ENCODE measurements around the gene CPM.
A peak's percentile ranks its signal among the peaks of the same experiment; 100 is the strongest.

The CPM gene

DNA sequence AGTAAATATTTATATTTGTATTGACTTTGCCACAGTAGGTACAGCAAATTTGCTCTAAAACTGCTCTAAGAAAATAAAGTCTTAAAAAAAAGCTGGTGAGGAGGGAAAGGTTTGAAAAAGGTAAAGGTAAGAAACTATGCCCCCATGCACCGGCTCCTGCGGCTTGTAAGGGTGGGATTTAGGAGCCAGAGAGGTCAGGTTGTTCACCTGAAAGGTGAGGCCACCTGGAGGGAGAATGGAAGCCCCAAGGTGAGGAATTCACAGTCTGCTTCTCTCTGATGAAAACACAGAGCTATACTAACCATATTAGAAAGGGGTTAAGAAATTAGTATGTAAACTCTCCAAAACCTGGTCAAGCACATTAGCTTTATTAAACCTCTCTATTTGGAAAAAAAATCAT, 31.8 kb downstream of the CPM start (continued):
- TF ChIP-seq, protein P1, sequence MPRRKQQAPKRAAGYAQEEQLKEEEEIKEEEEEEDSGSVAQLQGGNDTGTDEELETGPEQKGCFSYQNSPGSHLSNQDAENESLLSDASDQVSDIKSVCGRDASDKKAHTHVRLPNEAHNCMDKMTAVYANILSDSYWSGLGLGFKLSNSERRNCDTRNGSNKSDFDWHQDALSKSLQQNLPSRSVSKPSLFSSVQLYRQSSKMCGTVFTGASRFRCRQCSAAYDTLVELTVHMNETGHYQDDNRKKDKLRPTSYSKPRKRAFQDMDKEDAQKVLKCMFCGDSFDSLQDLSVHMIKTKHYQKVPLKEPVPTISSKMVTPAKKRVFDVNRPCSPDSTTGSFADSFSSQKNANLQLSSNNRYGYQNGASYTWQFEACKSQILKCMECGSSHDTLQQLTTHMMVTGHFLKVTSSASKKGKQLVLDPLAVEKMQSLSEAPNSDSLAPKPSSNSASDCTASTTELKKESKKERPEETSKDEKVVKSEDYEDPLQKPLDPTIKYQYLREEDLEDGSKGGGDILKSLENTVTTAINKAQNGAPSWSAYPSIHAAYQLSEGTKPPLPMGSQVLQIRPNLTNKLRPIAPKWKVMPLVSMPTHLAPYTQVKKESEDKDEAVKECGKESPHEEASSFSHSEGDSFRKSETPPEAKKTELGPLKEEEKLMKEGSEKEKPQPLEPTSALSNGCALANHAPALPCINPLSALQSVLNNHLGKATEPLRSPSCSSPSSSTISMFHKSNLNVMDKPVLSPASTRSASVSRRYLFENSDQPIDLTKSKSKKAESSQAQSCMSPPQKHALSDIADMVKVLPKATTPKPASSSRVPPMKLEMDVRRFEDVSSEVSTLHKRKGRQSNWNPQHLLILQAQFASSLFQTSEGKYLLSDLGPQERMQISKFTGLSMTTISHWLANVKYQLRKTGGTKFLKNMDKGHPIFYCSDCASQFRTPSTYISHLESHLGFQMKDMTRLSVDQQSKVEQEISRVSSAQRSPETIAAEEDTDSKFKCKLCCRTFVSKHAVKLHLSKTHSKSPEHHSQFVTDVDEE (CRISPR knock-in tag; IDR thresholded peaks at IDR 0.05), result no peak
- TF ChIP-seq OSR1 (CRISPR knock-in tag; IDR thresholded peaks at IDR 0.05) (no peak), ZFP3 (CRISPR knock-in tag; IDR thresholded peaks at IDR 0.05) (no peak), CSDC2 (CRISPR knock-in tag; IDR thresholded peaks at IDR 0.05) (no peak), ISL1 (CRISPR knock-in tag; IDR thresholded peaks at IDR 0.05) (no peak)
- TF ChIP-seq, protein P2, sequence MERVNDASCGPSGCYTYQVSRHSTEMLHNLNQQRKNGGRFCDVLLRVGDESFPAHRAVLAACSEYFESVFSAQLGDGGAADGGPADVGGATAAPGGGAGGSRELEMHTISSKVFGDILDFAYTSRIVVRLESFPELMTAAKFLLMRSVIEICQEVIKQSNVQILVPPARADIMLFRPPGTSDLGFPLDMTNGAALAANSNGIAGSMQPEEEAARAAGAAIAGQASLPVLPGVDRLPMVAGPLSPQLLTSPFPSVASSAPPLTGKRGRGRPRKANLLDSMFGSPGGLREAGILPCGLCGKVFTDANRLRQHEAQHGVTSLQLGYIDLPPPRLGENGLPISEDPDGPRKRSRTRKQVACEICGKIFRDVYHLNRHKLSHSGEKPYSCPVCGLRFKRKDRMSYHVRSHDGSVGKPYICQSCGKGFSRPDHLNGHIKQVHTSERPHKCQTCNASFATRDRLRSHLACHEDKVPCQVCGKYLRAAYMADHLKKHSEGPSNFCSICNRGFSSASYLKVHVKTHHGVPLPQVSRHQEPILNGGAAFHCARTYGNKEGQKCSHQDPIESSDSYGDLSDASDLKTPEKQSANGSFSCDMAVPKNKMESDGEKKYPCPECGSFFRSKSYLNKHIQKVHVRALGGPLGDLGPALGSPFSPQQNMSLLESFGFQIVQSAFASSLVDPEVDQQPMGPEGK (CRISPR knock-in tag; IDR thresholded peaks at IDR 0.05; ENCODE audit: borderline replicate concordance), result no peak

DNA sequence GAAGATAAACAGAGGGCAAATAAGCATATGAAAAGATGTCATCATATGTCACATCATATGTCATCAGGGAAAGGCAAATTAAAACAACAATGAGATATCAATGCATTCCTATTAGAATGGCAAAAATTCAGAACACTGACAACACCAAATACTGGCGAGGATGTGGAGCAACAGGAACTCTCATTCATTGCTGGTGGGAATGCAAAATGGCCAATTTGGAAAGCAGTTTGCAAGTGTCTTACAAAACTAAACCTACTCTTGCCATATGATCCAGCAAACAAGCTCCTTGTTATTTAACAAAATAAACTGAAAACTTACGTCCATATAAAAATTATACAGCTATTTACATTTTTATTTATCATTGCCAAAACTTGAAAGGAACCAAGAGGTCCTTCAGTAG, 32.7 kb downstream of the CPM start:
- no peak for ATAC-seq
- TF ChIP-seq GLIS3 (CRISPR knock-in tag; IDR thresholded peaks at IDR 0.05) (no peak), ISL1 (CRISPR knock-in tag; IDR thresholded peaks at IDR 0.05) (no peak), TOX (CRISPR knock-in tag; IDR thresholded peaks at IDR 0.05; ENCODE audit: borderline replicate concordance) (no peak), ZNF565 (CRISPR knock-in tag; conservative IDR thresholded peaks at IDR 0.05; ENCODE audit: low read depth) (no peak), RARB (CRISPR knock-in tag; IDR thresholded peaks at IDR 0.05) (no peak), ZNF70 (CRISPR knock-in tag; IDR thresholded peaks at IDR 0.05) (no peak), SNAI2 (CRISPR knock-in tag; IDR thresholded peaks at IDR 0.05) (no peak), ZFP3 (CRISPR knock-in tag; IDR thresholded peaks at IDR 0.05) (no peak), PPARA (CRISPR knock-in tag; IDR thresholded peaks at IDR 0.05; ENCODE audit: borderline replicate concordance) (no peak), ZFP30 (CRISPR knock-in tag; IDR thresholded peaks at IDR 0.05) (no peak), ZNF8 (CRISPR knock-in tag; IDR thresholded peaks at IDR 0.05) (no peak), ESRRG (CRISPR knock-in tag; IDR thresholded peaks at IDR 0.05) (no peak)
- TF ChIP-seq, protein P3, sequence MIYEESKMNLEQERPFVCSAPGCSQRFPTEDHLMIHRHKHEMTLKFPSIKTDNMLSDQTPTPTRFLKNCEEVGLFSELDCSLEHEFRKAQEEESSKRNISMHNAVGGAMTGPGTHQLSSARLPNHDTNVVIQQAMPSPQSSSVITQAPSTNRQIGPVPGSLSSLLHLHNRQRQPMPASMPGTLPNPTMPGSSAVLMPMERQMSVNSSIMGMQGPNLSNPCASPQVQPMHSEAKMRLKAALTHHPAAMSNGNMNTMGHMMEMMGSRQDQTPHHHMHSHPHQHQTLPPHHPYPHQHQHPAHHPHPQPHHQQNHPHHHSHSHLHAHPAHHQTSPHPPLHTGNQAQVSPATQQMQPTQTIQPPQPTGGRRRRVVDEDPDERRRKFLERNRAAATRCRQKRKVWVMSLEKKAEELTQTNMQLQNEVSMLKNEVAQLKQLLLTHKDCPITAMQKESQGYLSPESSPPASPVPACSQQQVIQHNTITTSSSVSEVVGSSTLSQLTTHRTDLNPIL (CRISPR knock-in tag; IDR thresholded peaks at IDR 0.05; ENCODE audit: low read depth), result no peak
- TF ChIP-seq, protein P1 (CRISPR knock-in tag; IDR thresholded peaks at IDR 0.05), result no peak
- TF ChIP-seq, protein P4, sequence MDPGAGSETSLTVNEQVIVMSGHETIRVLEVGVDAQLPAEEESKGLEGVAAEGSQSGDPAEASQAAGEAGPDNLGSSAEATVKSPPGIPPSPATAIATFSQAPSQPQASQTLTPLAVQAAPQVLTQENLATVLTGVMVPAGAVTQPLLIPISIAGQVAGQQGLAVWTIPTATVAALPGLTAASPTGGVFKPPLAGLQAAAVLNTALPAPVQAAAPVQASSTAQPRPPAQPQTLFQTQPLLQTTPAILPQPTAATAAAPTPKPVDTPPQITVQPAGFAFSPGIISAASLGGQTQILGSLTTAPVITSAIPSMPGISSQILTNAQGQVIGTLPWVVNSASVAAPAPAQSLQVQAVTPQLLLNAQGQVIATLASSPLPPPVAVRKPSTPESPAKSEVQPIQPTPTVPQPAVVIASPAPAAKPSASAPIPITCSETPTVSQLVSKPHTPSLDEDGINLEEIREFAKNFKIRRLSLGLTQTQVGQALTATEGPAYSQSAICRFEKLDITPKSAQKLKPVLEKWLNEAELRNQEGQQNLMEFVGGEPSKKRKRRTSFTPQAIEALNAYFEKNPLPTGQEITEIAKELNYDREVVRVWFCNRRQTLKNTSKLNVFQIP (CRISPR knock-in tag; IDR thresholded peaks at IDR 0.05; ENCODE audit: borderline replicate concordance, low read depth), result no peak

DNA sequence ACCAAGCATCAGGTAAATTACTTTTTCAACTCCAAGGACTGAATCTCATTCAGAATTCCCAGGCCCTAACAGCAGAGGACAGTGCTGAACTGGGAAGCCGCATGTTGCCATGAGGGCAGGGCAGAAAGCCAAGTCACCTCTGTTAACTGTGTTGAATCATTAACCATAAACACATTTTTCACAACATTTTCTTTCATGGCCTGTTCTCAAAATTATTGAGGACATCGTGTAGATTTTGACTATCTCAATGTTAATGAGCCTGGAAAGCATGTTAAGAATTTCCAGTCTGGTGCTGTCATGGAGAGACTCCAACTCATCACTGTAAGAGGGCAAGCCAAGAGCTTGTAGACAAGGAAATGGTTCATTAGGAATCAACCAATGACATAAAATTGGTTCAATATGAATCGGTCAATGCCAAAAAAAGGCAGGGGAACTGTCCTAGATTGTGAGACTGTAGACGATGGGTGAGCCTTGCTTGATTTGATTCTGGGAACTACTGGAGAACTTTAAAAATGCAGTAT, 33.7 kb downstream of the CPM start:
- TF ChIP-seq CSDC2 (CRISPR knock-in tag; IDR thresholded peaks at IDR 0.05) (no peak), RARB (CRISPR knock-in tag; IDR thresholded peaks at IDR 0.05) (no peak), BACH2 (CRISPR knock-in tag; IDR thresholded peaks at IDR 0.05; ENCODE audit: borderline replicate concordance) (no peak), ZC3H10 (CRISPR knock-in tag; IDR thresholded peaks at IDR 0.05) (no peak), SNAI2 (CRISPR knock-in tag; IDR thresholded peaks at IDR 0.05) (no peak), TOX (CRISPR knock-in tag; IDR thresholded peaks at IDR 0.05; ENCODE audit: borderline replicate concordance) (no peak)
- TF ChIP-seq, protein P4 (CRISPR knock-in tag; IDR thresholded peaks at IDR 0.05; ENCODE audit: borderline replicate concordance, low read depth), result no peak
- TF ChIP-seq, protein P5, sequence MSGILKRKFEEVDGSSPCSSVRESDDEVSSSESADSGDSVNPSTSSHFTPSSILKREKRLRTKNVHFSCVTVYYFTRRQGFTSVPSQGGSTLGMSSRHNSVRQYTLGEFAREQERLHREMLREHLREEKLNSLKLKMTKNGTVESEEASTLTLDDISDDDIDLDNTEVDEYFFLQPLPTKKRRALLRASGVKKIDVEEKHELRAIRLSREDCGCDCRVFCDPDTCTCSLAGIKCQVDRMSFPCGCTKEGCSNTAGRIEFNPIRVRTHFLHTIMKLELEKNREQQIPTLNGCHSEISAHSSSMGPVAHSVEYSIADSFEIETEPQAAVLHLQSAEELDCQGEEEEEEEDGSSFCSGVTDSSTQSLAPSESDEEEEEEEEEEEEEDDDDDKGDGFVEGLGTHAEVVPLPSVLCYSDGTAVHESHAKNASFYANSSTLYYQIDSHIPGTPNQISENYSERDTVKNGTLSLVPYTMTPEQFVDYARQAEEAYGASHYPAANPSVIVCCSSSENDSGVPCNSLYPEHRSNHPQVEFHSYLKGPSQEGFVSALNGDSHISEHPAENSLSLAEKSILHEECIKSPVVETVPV (CRISPR knock-in tag; IDR thresholded peaks at IDR 0.05), result no peak
- TF ChIP-seq, protein P3 (CRISPR knock-in tag; IDR thresholded peaks at IDR 0.05; ENCODE audit: low read depth), result no peak
- ATAC-seq, result peak; percentile 86
